DND-41 (cell line): Measurements from ENCODE around the gene STEAP4.

Experiments
- EZH2 ChIP-seq: IDR thresholded peaks from 3 replicates; pipeline ENCODE4 v1.6.1; 2012; ENCODE audit warnings: borderline replicate concordance, low read depth, mild to moderate bottlenecking, moderate library complexity, low read length, inconsistent platforms; ENCODE audit not compliant: severe bottlenecking
- TF ChIP-seq, protein P1 (sequence below): IDR thresholded peaks from 2 replicates; pipeline ENCODE4 v1.5.1; 2012; ENCODE audit warnings: borderline replicate concordance, low read length, moderate library complexity, mild to moderate bottlenecking; ENCODE audit not compliant: poor library complexity, severe bottlenecking; ENCODE audit errors: extremely low read depth

DNA sequence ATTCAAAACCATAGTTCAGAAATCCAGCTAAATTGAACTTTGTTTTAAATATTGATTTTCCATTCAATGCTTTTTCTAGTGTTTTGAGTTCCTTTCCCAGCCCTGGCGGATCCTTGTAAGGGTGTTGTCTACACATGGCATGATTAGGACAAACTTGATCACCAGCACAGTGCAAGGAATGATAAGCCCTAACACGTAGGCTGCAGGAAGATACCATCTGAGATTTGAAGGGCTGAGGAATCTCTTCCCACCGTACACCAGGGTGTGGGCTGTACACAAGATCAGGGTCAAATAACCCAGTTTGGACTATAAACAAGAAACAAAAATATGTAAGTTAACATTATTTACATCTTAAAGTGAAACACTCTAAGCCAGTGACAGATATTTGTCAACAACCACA is 27.4 kb downstream of the STEAP4 start:
- TF ChIP-seq, protein P1, sequence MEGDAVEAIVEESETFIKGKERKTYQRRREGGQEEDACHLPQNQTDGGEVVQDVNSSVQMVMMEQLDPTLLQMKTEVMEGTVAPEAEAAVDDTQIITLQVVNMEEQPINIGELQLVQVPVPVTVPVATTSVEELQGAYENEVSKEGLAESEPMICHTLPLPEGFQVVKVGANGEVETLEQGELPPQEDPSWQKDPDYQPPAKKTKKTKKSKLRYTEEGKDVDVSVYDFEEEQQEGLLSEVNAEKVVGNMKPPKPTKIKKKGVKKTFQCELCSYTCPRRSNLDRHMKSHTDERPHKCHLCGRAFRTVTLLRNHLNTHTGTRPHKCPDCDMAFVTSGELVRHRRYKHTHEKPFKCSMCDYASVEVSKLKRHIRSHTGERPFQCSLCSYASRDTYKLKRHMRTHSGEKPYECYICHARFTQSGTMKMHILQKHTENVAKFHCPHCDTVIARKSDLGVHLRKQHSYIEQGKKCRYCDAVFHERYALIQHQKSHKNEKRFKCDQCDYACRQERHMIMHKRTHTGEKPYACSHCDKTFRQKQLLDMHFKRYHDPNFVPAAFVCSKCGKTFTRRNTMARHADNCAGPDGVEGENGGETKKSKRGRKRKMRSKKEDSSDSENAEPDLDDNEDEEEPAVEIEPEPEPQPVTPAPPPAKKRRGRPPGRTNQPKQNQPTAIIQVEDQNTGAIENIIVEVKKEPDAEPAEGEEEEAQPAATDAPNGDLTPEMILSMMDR = no peak
- no peak for TF ChIP-seq EZH2
